GM21515 (cell line): Measurements from ENCODE around the gene NUMB.

ENCODE experiments used
- ATAC-seq: cut with Tn5 transposase; IDR thresholded peaks from one replicate; pipeline ENCODE4 v1.9.1; 2021; ENCODE audit not compliant: unreplicated experiment

NUMB gene

DNA sequence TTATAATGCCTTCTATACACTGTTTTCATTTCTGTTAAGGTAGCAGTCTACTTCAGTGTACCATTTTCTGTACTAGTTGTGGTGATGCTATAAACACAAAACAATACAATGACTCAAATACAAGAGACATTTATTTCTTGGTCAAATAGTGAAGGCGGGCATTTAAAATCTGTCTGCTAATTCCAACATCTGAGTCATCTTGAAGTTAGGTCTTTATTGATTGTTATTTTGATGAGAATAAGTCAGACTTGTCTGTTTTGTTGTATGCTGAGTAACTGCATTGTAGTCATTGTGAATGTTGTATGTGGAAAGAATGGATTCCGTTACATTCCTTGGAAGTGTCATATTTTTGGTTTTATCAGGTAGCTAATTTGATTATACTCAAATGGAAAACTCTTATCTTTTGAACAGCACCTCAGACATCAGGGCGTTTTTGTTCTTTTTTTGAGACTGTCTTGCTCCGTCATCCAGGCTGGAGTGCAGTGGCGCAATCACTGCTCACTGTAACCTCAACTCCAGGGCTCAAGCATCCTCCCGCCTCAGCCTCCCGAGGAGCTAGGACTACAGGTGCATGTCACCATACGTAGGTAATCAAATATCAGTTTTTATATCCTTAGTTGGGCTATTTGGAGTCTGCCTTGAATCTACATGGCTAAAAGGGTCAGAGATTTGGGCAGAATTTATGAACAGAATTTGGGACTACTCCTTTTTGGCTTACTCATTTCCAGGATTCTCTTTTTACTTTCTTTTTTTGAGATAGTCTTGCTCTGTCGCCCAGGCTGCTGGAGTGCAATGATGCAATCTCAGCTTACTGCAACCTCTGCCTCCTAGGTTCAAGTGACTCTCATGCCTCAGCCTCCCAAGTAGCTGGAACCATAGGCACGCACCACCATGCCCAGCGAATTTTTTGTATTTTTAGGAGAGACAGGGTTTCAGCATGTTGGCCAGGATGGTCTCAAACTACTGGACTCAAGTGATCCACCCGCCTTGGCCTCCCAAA lies 164.3 kb downstream of the NUMB start:
- ATAC-seq, result no peak

DNA sequence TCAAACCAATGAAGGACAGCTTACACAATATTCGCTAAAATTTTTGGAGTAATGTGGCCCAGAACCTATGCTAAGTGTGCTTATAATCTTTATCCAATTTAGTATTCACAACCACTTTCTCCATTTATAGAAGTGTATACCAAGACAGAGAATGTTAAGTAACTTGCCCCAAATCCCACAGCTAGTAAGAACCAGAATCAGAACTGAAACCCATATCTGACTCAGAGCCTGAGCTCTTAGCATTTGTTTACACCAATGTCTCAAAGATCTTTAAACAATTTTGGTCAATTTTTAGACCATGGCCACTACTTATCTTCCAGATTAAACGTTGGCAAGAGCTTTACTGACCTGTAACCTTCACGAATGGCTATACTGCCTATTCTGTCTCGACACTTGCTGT lies 168.1 kb downstream of the NUMB start:
- peak; percentile 59 for ATAC-seq

DNA sequence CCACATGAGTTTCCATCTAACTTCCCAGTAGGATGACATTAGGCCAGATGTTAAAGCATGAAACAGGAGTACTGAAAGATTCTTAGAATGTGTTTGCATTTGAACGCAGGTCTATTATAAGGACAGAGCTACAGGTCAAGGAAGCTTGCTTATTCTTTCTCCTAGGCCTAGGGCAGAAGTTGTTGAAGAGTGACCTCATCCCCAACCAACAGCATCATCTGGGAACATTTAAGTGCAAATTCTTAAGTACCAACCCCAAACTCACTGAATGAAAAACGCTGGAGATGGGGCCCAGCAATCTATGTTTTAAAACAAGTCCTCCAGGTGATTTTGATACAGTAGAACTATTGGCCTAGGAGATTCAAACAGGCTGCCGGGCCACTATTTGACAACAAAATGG lies 168.6 kb downstream of the NUMB start:
- no peak for ATAC-seq

DNA sequence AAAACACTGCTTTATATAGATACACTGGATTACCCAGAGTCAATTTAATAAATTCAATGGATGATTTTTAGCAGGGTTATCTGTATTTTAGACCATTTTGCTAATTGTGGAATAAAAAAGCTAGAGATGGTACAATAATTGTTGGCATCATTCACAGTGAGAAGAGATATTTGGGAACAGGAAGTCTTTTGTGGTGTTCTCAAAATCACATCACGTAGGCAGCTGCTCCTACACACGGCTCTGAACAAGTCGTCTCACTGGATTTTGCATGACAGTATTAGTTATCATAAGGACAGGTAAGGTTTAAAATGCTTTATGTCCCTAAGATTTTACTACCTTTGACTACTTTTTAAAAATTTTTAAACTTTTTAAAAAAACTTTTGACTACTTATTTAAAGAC lies 169.0 kb downstream of the NUMB start:
- no peak for ATAC-seq

DNA sequence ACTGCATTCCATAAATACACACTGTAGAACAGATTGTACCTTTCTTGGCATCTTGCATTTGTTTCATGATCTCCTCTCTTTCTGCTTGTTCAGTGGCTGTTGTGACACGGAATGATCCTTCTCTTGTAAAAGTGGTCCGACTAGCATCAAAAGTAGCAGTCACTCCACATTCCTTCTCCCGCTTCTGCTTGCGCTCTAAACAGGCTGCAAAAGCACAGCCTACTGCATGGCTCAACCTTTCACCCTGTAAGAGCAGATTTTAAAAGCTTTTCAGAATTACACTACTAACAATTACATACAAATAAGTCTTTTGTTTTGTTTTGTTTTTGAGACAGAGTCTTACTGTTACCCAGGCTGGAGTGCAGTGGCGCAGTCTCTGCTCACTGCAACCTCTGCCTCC lies 171.3 kb downstream of the NUMB start:
- ATAC-seq, result no peak

DNA sequence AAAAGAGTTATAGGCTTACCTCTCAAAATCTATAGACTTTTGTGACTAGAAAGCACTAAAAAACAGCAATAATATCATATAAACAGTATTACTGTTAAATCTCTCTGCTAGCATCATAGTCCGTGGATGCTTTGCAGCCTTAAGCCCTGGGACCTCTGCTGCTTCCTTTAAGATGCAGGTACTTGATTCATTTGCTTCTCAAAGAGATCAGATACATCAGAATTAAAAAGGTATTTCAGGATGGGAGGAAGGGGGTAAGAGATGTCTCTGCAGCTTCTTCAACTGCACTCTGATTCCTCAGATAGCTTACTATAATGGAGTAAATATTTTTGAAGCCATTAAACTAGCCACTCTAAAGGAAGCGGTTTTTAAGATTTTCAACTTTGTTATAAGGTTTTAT lies 171.7 kb downstream of the NUMB start:
- ATAC-seq, result no peak

DNA sequence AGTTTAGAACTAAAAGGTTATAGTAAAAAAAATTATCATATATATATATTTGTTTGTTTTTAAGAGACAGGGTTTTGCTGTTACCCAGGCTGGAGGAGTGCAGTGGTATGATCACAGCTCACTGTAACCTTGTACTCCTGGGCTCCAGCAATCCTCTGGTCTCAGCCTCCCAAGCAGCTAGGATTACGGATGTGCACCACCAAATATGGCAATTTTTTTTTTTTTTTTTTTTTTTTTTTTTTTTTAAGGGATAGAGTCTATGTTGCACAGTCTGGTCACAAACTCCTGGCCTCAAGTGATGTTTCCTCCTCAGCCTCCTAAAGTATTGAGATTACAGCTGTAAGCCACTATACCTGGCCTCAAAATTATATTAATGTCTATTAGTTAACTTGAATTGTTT lies 172.4 kb downstream of the NUMB start:
- ATAC-seq, result no peak

DNA sequence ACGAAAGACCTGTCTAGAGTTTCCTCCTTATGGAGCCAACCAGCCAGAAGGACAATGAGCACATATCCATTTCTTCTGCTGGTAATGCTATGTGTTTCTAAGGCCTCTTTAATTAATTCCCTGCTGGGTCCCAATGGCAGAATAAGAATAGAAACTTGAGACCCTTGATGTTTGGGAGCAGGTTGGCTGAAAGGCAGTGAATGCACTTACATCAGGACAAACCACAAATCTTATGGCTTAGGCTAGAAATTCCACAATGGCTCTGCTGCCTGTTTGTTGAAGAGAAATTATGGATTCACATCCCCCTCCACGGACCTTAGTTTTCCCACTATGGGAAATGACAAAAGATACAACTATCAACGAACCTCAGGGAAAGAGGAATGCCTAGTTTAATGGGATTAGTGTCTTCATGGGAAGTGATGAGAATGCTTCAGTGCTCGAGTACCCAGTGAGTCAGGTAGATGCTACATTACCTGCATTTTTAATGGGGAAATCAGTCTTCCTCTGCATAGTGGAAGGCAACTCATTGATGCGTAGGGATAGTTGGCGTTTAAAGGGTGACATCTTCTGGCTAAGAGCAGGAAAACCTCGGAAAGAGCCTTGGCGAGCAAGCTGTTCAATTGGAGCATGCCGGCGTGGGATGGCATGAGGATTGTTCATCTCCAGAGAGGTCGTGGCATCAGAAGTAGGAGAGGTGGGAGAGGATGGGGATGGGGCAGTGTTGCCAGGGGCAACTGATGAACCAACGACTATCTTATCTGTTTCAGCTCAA lies 174.6 kb downstream of the NUMB start:
- no peak for ATAC-seq

DNA sequence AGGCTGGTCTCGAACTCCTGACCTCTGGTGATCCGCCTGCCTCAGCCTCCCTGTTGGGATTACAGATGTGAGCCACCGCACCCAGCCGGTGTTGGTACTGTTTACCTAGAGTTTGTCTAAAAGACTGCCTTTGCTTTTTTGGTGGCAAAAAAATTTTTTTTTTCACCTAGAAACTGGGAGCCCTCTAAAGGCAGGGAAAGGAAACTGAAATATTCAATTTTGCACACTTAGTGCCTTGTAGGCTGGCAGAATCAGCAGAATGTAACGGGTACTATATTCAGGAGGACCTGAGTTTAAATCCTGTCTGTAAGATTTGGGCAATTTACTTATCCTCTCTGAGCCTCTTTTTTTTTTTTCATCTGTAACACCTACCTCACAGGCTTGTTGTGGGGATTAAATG lies 177.4 kb downstream of the NUMB start:
- no peak for ATAC-seq

DNA sequence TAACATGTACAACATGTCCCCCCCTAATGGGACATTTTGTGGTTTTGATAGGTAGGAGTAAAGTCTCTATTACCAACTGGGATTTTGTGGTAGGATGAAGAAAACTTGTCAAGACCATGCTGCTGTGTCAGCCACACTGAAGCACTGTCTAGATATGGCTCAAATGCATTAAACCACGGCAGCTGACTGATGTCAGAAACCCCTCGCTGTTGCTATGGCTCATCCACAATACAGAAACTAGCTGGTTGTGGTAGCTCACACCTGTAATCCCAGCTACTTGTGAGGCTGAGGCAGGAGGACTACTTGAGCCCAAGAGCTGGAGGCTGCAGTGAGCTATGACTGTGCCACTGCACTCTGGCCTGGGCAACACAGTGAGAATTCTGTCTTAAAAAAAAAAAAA lies 181.0 kb downstream of the NUMB start:
- ATAC-seq, result no peak

DNA sequence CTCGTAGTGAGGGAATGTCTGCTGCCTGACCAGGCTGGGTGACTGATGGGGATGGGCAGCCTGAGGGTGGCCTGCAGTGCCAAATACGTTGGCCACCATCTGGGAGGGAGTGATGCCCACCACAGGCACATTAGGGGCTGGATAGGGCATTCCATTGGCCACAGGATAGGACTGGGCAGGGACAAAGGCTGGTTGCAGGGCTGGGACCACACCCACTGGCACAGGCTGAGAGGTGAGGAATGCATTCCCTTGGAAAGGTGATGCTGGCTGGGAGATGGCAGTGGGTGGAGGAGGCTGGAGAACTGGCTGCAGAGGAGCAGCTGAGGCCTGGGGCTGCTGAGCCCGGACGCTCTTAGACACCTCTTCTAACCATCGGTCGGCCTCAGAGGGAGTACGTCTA lies 181.5 kb downstream of the NUMB start:
- ATAC-seq, result no peak

DNA sequence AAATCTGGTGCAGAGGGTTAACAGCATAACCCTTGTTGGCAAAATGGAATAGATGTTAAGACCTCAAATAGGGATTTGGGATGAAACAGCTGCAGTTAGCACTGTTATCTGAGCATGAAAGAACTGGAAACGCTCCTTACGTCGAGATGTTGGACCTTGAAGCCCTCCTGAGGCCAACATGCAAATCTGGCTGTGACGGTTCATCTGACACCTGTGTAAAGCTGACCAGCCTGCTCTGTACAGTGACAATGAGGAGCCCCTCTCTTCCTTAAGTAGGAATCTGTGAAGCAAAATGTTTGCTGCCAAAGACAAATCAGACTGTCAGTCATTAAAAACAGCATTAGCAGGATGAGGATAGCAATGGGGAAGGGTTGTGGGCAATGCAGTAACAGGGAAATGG lies 184.5 kb downstream of the NUMB start:
- no peak for ATAC-seq

DNA sequence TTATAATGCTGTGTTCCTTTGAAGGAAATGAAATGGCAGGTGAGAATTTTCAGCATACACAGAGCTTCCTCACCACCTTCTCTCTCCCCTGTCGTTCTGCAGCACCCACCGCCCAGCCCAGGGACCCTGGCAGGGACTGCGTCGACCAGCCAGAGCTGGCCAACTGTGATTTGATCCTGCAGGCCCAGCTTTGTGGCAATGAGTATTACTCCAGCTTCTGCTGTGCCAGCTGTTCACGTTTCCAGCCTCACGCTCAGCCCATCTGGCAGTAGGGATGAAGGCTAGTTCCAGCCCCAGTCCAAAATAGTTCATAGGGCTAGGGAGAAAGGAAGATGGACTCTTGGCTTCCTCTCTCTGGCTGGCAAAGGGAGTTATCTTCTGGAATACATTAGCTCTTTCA lies 186.0 kb downstream of the NUMB start:
- ATAC-seq, result no peak

DNA sequence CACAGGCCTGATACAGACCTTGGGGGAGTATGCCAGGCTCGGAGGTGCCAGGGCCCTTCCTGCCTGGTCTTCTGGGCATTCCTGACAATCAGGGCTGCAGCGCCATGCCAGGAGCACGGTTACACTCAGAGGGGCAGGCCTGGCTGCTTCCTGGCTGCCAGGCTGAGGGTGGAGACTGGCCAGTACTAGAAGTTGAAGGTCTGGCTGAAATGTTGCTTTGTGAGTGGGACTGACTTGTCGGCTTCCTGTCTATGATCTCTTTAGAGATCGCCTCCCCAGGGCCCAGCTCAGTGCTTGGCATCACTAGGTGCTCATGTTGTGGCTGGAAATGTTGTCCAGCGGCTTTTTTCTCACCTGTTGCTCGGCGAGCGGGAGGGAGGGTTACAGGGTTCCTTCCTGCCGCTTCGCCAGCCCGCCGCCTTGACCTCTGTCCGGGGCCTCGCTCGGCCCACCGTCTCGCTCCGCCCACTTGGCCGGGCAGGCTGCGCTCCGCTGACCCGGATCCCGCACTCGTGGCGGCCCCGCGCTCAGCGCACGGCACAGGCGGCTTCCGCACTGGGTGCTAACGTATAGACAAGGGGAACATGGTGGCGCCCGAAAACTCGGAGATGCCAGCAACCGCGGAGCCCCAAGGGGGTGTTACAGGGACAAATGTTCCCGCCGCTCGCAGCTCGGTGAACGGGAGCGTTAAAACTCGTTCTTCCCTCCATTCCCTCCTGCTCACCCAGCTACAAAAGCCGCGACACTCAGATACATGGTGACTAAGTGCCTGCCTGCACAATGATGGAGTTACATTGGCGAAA lies 188.4 kb downstream of the NUMB start:
- no peak for ATAC-seq

DNA sequence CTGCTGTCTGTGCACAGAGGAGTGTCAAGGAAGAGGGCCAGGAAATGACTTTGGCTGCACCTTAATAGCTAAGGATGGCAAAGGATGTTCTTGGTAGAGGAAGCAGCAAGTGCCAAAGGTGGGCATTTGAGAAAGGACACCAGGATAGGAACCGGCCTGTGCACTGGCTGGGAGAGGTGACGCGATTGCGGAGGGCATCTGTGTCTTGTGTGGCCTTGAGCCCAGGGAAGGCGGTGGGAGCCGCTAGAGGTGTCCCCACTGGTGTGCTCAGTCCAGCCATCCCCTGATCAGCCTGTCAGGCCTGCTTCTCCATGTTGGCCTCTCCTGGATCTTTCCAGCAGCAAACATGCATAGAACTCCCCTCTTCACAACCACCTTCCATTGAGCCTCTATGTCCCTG lies 190.9 kb downstream of the NUMB start:
- ATAC-seq, result no peak

DNA sequence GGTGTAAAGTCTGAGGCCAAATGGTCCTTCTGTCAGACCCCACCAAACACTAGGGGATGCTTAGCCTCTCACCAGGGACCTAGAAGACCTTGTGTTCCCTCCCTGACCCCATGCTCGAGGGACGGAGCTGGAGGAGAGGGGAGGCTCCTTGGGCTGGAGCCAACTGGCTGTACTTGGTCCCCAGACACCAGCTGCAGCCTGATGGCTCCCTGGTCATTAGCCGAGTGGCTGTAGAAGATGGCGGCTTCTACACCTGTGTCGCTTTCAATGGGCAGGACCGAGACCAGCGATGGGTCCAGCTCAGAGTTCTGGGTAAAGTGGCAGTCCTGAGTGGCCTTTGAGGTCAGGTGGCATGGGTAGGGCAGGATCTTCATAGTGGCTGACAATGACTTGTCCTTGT lies 192.0 kb downstream of the NUMB start:
- ATAC-seq, result no peak

DNA sequence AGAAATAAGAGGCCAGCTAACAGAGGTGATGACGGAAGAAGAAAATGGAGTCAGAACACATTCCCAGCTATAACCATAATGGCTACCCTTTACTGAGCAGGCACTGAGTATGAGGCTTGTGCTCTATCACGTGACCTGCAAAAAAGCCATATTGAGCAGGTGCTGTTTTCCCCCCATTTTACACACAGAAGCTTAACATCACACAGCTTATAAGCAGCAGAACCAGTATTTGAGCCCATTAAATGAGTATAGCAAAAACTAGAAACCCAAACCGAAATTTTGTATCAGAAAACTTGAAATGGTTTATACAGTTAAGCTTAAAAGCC lies 192.7 kb downstream of the NUMB start:
- ATAC-seq, result no peak

DNA sequence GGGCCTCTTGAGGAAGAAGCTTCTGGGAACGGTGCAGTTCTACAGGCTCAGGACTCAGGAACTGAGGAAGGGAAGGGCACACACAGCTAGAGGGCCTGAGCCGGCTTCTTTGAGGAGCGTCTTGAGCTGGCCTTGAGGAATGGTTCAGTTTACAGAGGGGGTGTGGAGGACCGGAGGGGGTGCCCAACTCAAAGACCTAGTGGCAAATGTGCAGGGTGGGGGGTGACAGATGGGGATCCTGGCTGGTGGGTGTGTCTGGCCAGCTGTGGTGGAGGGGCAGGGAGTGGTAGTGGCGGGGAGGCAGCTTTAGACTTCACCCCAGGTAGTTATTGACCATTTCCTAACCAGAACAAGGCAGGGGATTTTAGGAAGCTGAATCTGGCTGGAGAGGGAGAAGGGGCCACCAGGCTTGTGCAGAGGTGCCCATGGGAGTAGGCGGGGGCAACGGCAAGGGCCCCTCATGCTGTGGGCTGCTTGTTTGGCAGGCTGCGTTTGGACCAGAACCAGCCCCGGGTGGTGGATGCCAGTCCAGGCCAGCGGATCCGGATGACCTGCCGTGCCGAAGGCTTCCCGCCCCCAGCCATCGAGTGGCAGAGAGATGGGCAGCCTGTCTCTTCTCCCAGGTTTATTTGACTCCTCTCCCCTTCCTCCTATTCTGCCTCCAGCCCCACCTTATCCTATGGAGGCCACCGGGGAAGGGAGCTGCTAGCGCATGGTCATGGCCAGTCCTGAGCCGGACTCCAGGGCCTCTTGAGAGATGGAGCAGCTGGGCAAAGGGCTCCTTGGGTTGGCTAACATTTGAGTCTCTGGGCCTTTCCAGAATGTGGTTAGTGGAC lies 193.2 kb downstream of the NUMB start:
- ATAC-seq, result no peak

DNA sequence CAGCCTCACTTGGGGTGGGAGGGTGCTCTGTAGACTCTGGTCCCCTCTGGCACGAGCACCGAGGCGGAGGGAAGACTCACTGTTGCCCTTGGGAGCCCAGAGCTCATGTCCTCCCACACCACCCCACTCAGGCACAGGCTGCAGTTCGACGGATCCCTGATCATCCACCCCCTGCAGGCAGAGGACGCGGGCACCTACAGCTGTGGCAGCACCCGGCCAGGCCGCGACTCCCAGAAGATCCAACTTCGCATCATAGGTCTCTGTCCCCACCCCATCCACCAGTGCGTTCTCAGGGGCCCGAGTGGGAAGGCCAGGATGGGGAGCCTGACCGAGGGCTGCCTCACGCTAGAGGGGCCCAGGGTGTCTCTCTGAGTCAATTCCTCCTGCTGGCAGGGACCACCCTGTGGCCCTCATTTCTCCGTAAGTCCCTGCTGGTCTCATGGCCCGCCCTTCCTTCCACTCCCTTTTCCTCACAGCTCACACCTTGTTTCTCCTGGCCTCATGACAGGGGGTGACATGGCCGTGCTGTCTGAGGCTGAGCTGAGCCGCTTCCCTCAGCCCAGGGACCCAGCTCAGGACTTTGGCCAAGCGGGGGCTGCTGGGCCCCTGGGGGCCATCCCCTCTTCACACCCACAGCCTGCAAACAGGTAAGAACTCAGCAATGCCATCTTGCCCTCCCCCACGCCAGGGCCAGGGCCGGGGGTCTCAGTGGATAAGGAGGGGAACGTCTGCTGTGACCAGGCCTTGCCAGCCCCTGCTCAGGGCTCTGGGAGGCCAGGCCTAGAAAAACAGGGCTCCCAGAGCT lies 194.1 kb downstream of the NUMB start:
- ATAC-seq, result no peak

DNA sequence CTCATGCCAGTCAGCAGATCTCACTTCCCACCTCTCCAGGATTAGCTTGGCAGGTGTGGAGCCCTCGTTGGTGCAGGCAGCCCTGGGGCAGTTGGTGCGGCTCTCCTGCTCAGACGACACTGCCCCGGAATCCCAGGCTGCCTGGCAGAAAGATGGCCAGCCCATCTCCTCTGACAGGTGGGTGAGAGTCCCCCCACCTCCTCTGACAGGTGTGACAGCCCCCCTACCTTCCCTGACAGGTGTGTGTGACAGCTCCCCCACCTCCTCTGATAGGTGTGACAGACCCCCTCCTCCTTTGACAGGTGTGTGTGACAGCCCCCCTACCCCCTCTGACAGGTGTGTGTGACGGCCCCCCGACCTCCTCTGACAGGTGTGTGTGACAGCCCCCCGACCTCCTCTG lies 194.7 kb downstream of the NUMB start:
- no peak for ATAC-seq
